H1 (cell line): ENCODE results near the gene PRKAR1B. TPM values are rescaled to one million over a fixed set of nuclear protein-coding genes. Genes with fewer than 3 reads are reported as not detected.

Source experiments
- CTBP2 ChIP-seq: IDR thresholded peaks from 2 replicates; pipeline ENCODE4 v1.7.0; 2011; ENCODE audit warnings: borderline replicate concordance, mild to moderate bottlenecking, moderate library complexity, mixed read lengths, low read length; ENCODE audit not compliant: insufficient read depth, insufficient read length
- HDAC6 ChIP-seq: IDR thresholded peaks from one replicate; pipeline ENCODE4 v1.7.1; 2012; ENCODE audit warnings: low read depth, mild to moderate bottlenecking, inconsistent platforms, low read length, moderate library complexity
- polyA plus RNA-seq, 7 experiments: library from polyadenylated mRNA; depleted of rRNA in 3 of 7; stranded (reverse) in 5 of 7; unstranded in 2 of 7; fragments of >200 nt in 5 of 7; fragments of 200-250 nt in 2 of 7; gene quantifications; 1 replicate in 5 of 7; 2 replicates in 1 of 7; 4 replicates in 1 of 7; pipeline versions ENCODE4 v1.2.1 to v1.2.3, GENCODE V29; 2011 to 2013; ENCODE audit warnings: missing spikeins in 2 of 7, mixed read lengths in 2 of 7
- total RNA-seq: library from RNA; stranded (reverse); fragmentation: NEBNext Ultra II Directional; extraction: Animal tissue kit (Norgen Biotek cat#: 25700); gene quantifications from 2 replicates; pipeline ENCODE4 v1.2.1, GENCODE V29; 2021
- TF ChIP-seq, protein P1 (sequence below): fragments of 300-600 bp; sonication (generic); IDR thresholded peaks from 2 replicates; pipeline ENCODE4 v1.7.1; 2012; ENCODE audit warnings: low read length, moderate library complexity, mild to moderate bottlenecking, inconsistent platforms; ENCODE audit not compliant: insufficient replicate concordance

PRKAR1B gene
- total and polyA plus RNA-seq, 2 of the 8 experiments (the other 6 are each of a cell fraction or from before 2014, with no cell fraction given), result 12.3 to 55.7 TPM

GRCh38 chr7:750111-750905 lies 23.2 kb upstream of the PRKAR1B start (continued):
- TF ChIP-seq, protein P1, sequence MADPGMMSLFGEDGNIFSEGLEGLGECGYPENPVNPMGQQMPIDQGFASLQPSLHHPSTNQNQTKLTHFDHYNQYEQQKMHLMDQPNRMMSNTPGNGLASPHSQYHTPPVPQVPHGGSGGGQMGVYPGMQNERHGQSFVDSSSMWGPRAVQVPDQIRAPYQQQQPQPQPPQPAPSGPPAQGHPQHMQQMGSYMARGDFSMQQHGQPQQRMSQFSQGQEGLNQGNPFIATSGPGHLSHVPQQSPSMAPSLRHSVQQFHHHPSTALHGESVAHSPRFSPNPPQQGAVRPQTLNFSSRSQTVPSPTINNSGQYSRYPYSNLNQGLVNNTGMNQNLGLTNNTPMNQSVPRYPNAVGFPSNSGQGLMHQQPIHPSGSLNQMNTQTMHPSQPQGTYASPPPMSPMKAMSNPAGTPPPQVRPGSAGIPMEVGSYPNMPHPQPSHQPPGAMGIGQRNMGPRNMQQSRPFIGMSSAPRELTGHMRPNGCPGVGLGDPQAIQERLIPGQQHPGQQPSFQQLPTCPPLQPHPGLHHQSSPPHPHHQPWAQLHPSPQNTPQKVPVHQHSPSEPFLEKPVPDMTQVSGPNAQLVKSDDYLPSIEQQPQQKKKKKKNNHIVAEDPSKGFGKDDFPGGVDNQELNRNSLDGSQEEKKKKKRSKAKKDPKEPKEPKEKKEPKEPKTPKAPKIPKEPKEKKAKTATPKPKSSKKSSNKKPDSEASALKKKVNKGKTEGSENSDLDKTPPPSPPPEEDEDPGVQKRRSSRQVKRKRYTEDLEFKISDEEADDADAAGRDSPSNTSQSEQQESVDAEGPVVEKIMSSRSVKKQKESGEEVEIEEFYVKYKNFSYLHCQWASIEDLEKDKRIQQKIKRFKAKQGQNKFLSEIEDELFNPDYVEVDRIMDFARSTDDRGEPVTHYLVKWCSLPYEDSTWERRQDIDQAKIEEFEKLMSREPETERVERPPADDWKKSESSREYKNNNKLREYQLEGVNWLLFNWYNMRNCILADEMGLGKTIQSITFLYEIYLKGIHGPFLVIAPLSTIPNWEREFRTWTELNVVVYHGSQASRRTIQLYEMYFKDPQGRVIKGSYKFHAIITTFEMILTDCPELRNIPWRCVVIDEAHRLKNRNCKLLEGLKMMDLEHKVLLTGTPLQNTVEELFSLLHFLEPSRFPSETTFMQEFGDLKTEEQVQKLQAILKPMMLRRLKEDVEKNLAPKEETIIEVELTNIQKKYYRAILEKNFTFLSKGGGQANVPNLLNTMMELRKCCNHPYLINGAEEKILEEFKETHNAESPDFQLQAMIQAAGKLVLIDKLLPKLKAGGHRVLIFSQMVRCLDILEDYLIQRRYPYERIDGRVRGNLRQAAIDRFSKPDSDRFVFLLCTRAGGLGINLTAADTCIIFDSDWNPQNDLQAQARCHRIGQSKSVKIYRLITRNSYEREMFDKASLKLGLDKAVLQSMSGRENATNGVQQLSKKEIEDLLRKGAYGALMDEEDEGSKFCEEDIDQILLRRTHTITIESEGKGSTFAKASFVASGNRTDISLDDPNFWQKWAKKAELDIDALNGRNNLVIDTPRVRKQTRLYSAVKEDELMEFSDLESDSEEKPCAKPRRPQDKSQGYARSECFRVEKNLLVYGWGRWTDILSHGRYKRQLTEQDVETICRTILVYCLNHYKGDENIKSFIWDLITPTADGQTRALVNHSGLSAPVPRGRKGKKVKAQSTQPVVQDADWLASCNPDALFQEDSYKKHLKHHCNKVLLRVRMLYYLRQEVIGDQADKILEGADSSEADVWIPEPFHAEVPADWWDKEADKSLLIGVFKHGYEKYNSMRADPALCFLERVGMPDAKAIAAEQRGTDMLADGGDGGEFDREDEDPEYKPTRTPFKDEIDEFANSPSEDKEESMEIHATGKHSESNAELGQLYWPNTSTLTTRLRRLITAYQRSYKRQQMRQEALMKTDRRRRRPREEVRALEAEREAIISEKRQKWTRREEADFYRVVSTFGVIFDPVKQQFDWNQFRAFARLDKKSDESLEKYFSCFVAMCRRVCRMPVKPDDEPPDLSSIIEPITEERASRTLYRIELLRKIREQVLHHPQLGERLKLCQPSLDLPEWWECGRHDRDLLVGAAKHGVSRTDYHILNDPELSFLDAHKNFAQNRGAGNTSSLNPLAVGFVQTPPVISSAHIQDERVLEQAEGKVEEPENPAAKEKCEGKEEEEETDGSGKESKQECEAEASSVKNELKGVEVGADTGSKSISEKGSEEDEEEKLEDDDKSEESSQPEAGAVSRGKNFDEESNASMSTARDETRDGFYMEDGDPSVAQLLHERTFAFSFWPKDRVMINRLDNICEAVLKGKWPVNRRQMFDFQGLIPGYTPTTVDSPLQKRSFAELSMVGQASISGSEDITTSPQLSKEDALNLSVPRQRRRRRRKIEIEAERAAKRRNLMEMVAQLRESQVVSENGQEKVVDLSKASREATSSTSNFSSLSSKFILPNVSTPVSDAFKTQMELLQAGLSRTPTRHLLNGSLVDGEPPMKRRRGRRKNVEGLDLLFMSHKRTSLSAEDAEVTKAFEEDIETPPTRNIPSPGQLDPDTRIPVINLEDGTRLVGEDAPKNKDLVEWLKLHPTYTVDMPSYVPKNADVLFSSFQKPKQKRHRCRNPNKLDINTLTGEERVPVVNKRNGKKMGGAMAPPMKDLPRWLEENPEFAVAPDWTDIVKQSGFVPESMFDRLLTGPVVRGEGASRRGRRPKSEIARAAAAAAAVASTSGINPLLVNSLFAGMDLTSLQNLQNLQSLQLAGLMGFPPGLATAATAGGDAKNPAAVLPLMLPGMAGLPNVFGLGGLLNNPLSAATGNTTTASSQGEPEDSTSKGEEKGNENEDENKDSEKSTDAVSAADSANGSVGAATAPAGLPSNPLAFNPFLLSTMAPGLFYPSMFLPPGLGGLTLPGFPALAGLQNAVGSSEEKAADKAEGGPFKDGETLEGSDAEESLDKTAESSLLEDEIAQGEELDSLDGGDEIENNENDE, result no peak
- TF ChIP-seq CTBP2 (no peak), HDAC6 (no peak)
